SU-DHL-6 (cell line): ENCODE data around the gene MAML2.

Source experiments
- H2AFZ ChIP-seq: fragments of 200-600 bp; sonication (generic); 2 replicates; pipeline ENCODE4 v1.6.1; 2014; ENCODE audit warnings: low read depth, mild to moderate bottlenecking, moderate library complexity, mixed read lengths, antibody characterized with exemption, low read length; ENCODE audit not compliant: severe bottlenecking
- H3F3A ChIP-seq: fragments of 200-600 bp; shearing (Covaris generic); 2 replicates; pipeline ENCODE4 v1.6.0; 2016; ENCODE audit warnings: antibody characterized with exemption, mild to moderate bottlenecking; ENCODE audit not compliant: insufficient read depth
- H3K27ac ChIP-seq: fragments of 200-600 bp; sonication (generic); 2 replicates; pipeline ENCODE4 v1.5.1; 2016; ENCODE audit warnings: low read depth, mild to moderate bottlenecking, low read length, moderate library complexity, mixed read lengths
- H3K27me3 ChIP-seq: fragments of 200-600 bp; sonication (generic), shearing (Covaris generic); 2 replicates; pipeline ENCODE4 v1.6.0; 2014; ENCODE audit warnings: mild to moderate bottlenecking, low read length
- H3K36me3 ChIP-seq: fragments of 200-600 bp; sonication (generic); 2 replicates; pipeline ENCODE4 v1.6.1; 2014; ENCODE audit warnings: mild to moderate bottlenecking, low read length, mixed read lengths
- H3K4me2 ChIP-seq: fragments of 300-600, 200-600 bp; shearing (Covaris generic), sonication (generic); 2 replicates; pipeline ENCODE4 v1.6.0; 2014; ENCODE audit warnings: low read length, low read depth, mild to moderate bottlenecking; ENCODE audit not compliant: poor library complexity, severe bottlenecking
- H3K4me3 ChIP-seq: fragments of 200-600 bp; sonication (generic); 2 replicates; pipeline ENCODE4 v1.5.1; 2014; ENCODE audit warnings: antibody characterized with exemption, low read length, mild to moderate bottlenecking, mixed read lengths; ENCODE audit not compliant: insufficient read depth, poor library complexity, severe bottlenecking
- H3K79me2 ChIP-seq: fragments of 200-600 bp; sonication (generic); 2 replicates; pipeline ENCODE4 v1.6.1; 2014; ENCODE audit warnings: mild to moderate bottlenecking, low read length, moderate library complexity; ENCODE audit not compliant: insufficient read depth
- H3K9ac ChIP-seq: fragments of 200-600 bp; sonication (generic); 2 replicates; pipeline ENCODE4 v1.7.0; 2014; ENCODE audit warnings: mild to moderate bottlenecking, low read length
- H3K9me2 ChIP-seq: fragments of 200-600 bp; sonication (generic); replicated peaks from 2 replicates; pipeline ENCODE4 v1.6.1; 2014; ENCODE audit warnings: low read length; ENCODE audit not compliant: insufficient read depth
- H3K9me3 ChIP-seq: fragments of 200-600 bp; sonication (generic); 2 replicates; pipeline ENCODE4 v1.6.1; 2014; ENCODE audit warnings: low read length, mixed read lengths; ENCODE audit not compliant: insufficient read depth
- H4K20me1 ChIP-seq: fragments of 200-600 bp; sonication (generic); 2 replicates; pipeline ENCODE4 v1.6.1; 2014; ENCODE audit warnings: low read depth, mild to moderate bottlenecking, antibody characterized with exemption, low read length, moderate library complexity, mixed read lengths
- CTCF ChIP-seq: fragments of 200-600 bp; sonication (generic); IDR thresholded peaks from one replicate; pipeline ENCODE4 v1.5.1; 2017; ENCODE audit warnings: antibody characterized with exemption, mild to moderate bottlenecking, low read length, moderate library complexity; ENCODE audit not compliant: insufficient read depth, poor library complexity, severe bottlenecking
- EZH2phosphoT487 ChIP-seq: fragments of 200-600 bp; sonication (generic), shearing (Covaris generic); conservative IDR thresholded peaks from 2 replicates; pipeline ENCODE4 v1.6.1; 2018; ENCODE audit warnings: mild to moderate bottlenecking, antibody characterized with exemption, low read length, moderate library complexity, mixed read lengths

The MAML2 gene

GRCh38 chr11:96316869-96317268, 26.1 kb downstream of the MAML2 start:
- Histone ChIP-seq H3K4me3 (no peak overlapping the region), H3F3A (no peaks in the 10 kb centered on the region), H3K9me2 (no peaks in the 10 kb centered on the region), H3K9me3 (no peaks in the 10 kb centered on the region), H4K20me1 (no peaks in the 10 kb centered on the region), H3K79me2 (no peaks in the 10 kb centered on the region), H3K36me3 (no peaks in the 10 kb centered on the region), H3K9ac (no peak overlapping the region), H3K27ac (no peak overlapping the region), H3K27me3 (no peaks in the 10 kb centered on the region), H3K4me2 (no peak overlapping the region), H2AFZ (no peak overlapping the region)
- no peak for TF ChIP-seq CTCF
- no peak for TF ChIP-seq EZH2phosphoT487

- Histone ChIP-seq H3K9me2 (no peaks in the 10 kb centered on the region), H3K27ac (no peak overlapping the region), H3K27me3 (no peaks in the 10 kb centered on the region), H3K4me3 (no peak overlapping the region), H4K20me1 (no peaks in the 10 kb centered on the region), H3K4me2 (no peak overlapping the region), H3K79me2 (no peaks in the 10 kb centered on the region), H2AFZ (no peak overlapping the region), H3K9ac (no peak overlapping the region), H3K9me3 (no peaks in the 10 kb centered on the region), H3K36me3 (no peaks in the 10 kb centered on the region), H3F3A (no peaks in the 10 kb centered on the region)
- TF ChIP-seq CTCF (no peak), EZH2phosphoT487 (no peak)
These were observed 27.5 kb downstream of the MAML2 start for GRCh38 chr11:96315476-96315875.

GRCh38 chr11:96314326-96315020, 28.5 kb downstream of the MAML2 start:
- H4K20me1 ChIP-seq, result no peaks in the 10 kb centered on the region
- H3K27me3 ChIP-seq, result no peaks in the 10 kb centered on the region
- H3K9me2 ChIP-seq, result no peaks in the 10 kb centered on the region
- TF ChIP-seq EZH2phosphoT487 (no peak), CTCF (no peak)
- H3K9ac ChIP-seq, result no peak overlapping the region
- no peaks in the 10 kb centered on the region for H3F3A ChIP-seq
- no peak overlapping the region for H3K27ac ChIP-seq
- no peaks in the 10 kb centered on the region for H3K36me3 ChIP-seq
- H2AFZ ChIP-seq, result no peak overlapping the region
- no peak overlapping the region for H3K4me2 ChIP-seq
- H3K4me3 ChIP-seq, result no peak overlapping the region
- no peaks in the 10 kb centered on the region for H3K9me3 ChIP-seq
- H3K79me2 ChIP-seq, result no peaks in the 10 kb centered on the region
